H7 (cell line): ENCODE data around the gene RERE. TPM values are rescaled to one million over a fixed set of nuclear protein-coding genes. Genes with fewer than 3 reads are reported as not detected.
"Not testable (repeated sequence)": the region's sequence is repeated elsewhere in the genome, so short reads cannot be mapped to it uniquely, and the experiment has no call there.

Experiments
- DNase-seq: peaks from one replicate; pipeline ENCODE4 v3.0.0; 2012
- H3K27me3 ChIP-seq: 2 replicates; pipeline ENCODE4 v1.6.0; 2011; ENCODE audit warnings: mild to moderate bottlenecking, low read length; ENCODE audit not compliant: control insufficient read depth, insufficient read depth
- H3K36me3 ChIP-seq: replicated peaks from 2 replicates; pipeline ENCODE4 v1.5.1; 2011; ENCODE audit warnings: low read length; ENCODE audit not compliant: control insufficient read depth, insufficient read depth
- H3K4me3 ChIP-seq: 2 replicates; pipeline ENCODE4 v1.5.1; 2011; ENCODE audit warnings: low read depth, mild to moderate bottlenecking, control low read depth, low read length, moderate library complexity; ENCODE audit not compliant: insufficient read depth
- total RNA-seq: library from RNA; depleted of rRNA; stranded (reverse); fragments of >200 nt; shearing (Covaris generic); gene quantifications from 2 replicates; pipeline ENCODE4 v1.2.3, GENCODE V29; 2014

Gene RERE
- total RNA-seq, 1 experiment from 2014 or later: 75.8 TPM

- no peak overlapping the region for H3K4me3 ChIP-seq
- DNase-seq: no peak
- H3K36me3 ChIP-seq: peaks cover 1% of the 10 kb centered on the region
- H3K27me3 ChIP-seq: no peaks in the 10 kb centered on the region
These were observed 75.2 kb downstream of the RERE start for GRCh38 chr1:8742022-8742924.

- H3K4me3 ChIP-seq: no peak overlapping the region
These were observed 77.4 kb downstream of the RERE start for GRCh38 chr1:8740034-8740449.

GRCh38 chr1:8739377-8739776, 78.1 kb downstream of the RERE start:
- peaks cover 1% of the 10 kb centered on the region for H3K36me3 ChIP-seq
- peak; percentile 39 for DNase-seq
- H3K4me3 ChIP-seq: no peak overlapping the region
- no peaks in the 10 kb centered on the region for H3K27me3 ChIP-seq

More at GRCh38 chr1:8740034-8740449, 77.4 kb downstream of the RERE start:
- DNase-seq: no peak
- Histone ChIP-seq H3K27me3 (no peaks in the 10 kb centered on the region), H3K36me3 (peaks cover 1% of the 10 kb centered on the region)

- DNase-seq: no peak
- Histone ChIP-seq H3K27me3 (no peaks in the 10 kb centered on the region), H3K4me3 (no peak overlapping the region), H3K36me3 (peaks cover 3% of the 10 kb centered on the region)
These were observed 80.5 kb downstream of the RERE start for GRCh38 chr1:8736927-8737326.

- H3K36me3 ChIP-seq: peaks cover 2% of the 10 kb centered on the region; the same call in 1 of the 2 replicates
These were observed 84.0 kb downstream of the RERE start for GRCh38 chr1:8733484-8733883.

GRCh38 chr1:8731162-8731561, 86.3 kb downstream of the RERE start:
- H3K36me3 ChIP-seq: peaks cover 2% of the 10 kb centered on the region; the same call in 1 of the 2 replicates
- H3K4me3 ChIP-seq: no peak overlapping the region
- no peaks in the 10 kb centered on the region for H3K27me3 ChIP-seq
- peak; percentile 64 for DNase-seq

More at GRCh38 chr1:8733484-8733883, 84.0 kb downstream of the RERE start:
- H3K4me3 ChIP-seq: no peak overlapping the region
- DNase-seq: peak; percentile 16
- H3K27me3 ChIP-seq: no peaks in the 10 kb centered on the region

- no peak for DNase-seq
- H3K4me3 ChIP-seq: no peak overlapping the region
- H3K36me3 ChIP-seq: peaks cover 2% of the 10 kb centered on the region; the same call in 1 of the 2 replicates
- H3K27me3 ChIP-seq: no peaks in the 10 kb centered on the region
These were observed 89.0 kb downstream of the RERE start for GRCh38 chr1:8728464-8728863.

- Histone ChIP-seq H3K36me3 (no peaks in the 10 kb centered on the region), H3K27me3 (no peaks in the 10 kb centered on the region), H3K4me3 (no peak overlapping the region)
- DNase-seq: peak; percentile 14
These were observed 89.6 kb downstream of the RERE start for GRCh38 chr1:8727809-8728213.

GRCh38 chr1:8727316-8727715, 90.1 kb downstream of the RERE start:
- not testable (repeated sequence) for H3K4me3 ChIP-seq, H3K27me3 ChIP-seq, DNase-seq, H3K36me3 ChIP-seq

- not testable (repeated sequence) for H3K4me3 ChIP-seq, DNase-seq, H3K36me3 ChIP-seq, H3K27me3 ChIP-seq
These were observed 90.6 kb downstream of the RERE start for GRCh38 chr1:8726801-8727186.

- Histone ChIP-seq H3K4me3 (no peak overlapping the region), H3K36me3 (no peaks in the 10 kb centered on the region), H3K27me3 (no peaks in the 10 kb centered on the region)
- no peak for DNase-seq
These were observed 94.4 kb downstream of the RERE start for GRCh38 chr1:8723010-8723409.

GRCh38 chr1:8722366-8722765, 95.1 kb downstream of the RERE start:
- no peak overlapping the region for H3K4me3 ChIP-seq

GRCh38 chr1:8721679-8722324, 95.6 kb downstream of the RERE start:
- DNase-seq: no peak
- H3K4me3 ChIP-seq: no peak overlapping the region
- H3K36me3 ChIP-seq: no peaks in the 10 kb centered on the region
- H3K27me3 ChIP-seq: no peaks in the 10 kb centered on the region

More at GRCh38 chr1:8722366-8722765, 95.1 kb downstream of the RERE start:
- Histone ChIP-seq H3K27me3 (no peaks in the 10 kb centered on the region), H3K36me3 (no peaks in the 10 kb centered on the region)
- DNase-seq: no peak

GRCh38 chr1:8720347-8720746, 97.1 kb downstream of the RERE start:
- DNase-seq: no peak
- H3K36me3 ChIP-seq: no peaks in the 10 kb centered on the region
- no peak overlapping the region for H3K4me3 ChIP-seq
- H3K27me3 ChIP-seq: no peaks in the 10 kb centered on the region

- no peaks in the 10 kb centered on the region for H3K27me3 ChIP-seq
- no peaks in the 10 kb centered on the region for H3K36me3 ChIP-seq
- peak; percentile 50 for DNase-seq
- H3K4me3 ChIP-seq: no peak overlapping the region
These were observed 98.5 kb downstream of the RERE start for GRCh38 chr1:8718850-8719361.
